Bronchial epithelial cell (primary cell): ENCODE measurements around the gene DMD. TPM values are rescaled to one million over a fixed set of nuclear protein-coding genes. Genes with fewer than 3 reads are reported as not detected.

Source experiments
- DNase-seq: peaks from one replicate; pipeline ENCODE4 v3.0.0-alpha.2; 2010; ENCODE audit warnings: low read depth
- FAIRE-seq: peaks from 2 replicates; lab custom pipeline; 2011; peaks lifted over from hg19 to GRCh38; lab: Jason Lieb, UNC
- H3K27me3 ChIP-seq: 2 replicates; pipeline ENCODE4 v1.5.1; 2011; ENCODE audit warnings: low read length; ENCODE audit not compliant: control insufficient read depth, insufficient read depth
- H3K36me3 ChIP-seq: 2 replicates; pipeline ENCODE4 v1.5.1; 2011; ENCODE audit warnings: low read length; ENCODE audit not compliant: control insufficient read depth, insufficient read depth
- H3K4me3 ChIP-seq: 2 replicates; pipeline ENCODE4 v1.5.1; 2011; ENCODE audit warnings: mild to moderate bottlenecking, low read depth, low read length, control low read depth
- CTCF ChIP-seq: IDR thresholded peaks from 2 replicates; pipeline ENCODE4 v1.5.1; 2011; ENCODE audit warnings: mild to moderate bottlenecking, moderate library complexity, low read length, control low read depth, inconsistent platforms; ENCODE audit not compliant: insufficient read depth, severe bottlenecking
- total RNA-seq: library from RNA; depleted of rRNA; stranded (reverse); fragments of >200 nt; gene quantifications from 2 replicates; pipeline ENCODE4 v1.2.1, GENCODE V29; 2014

Gene DMD
- total RNA-seq, 1 donor from 2014 or later = 4.5 TPM

GRCh38 chrX:31268359-31268758, 1943.0 kb downstream of the DMD start:
- Histone ChIP-seq H3K27me3 (no peaks in the 10 kb centered on the region), H3K4me3 (no peak overlapping the region), H3K36me3 (no peaks in the 10 kb centered on the region)
- DNase-seq = no peak
- TF ChIP-seq CTCF = no peak
- FAIRE-seq = no peak

GRCh38 chrX:31266203-31267076, 1944.9 kb downstream of the DMD start:
- DNase-seq (no peak), FAIRE-seq (no peak)
- Histone ChIP-seq H3K4me3 (peak overlapping the region; percentile 62), H3K36me3 (no peaks in the 10 kb centered on the region), H3K27me3 (no peaks in the 10 kb centered on the region)
- TF ChIP-seq CTCF = no peak

DNA sequence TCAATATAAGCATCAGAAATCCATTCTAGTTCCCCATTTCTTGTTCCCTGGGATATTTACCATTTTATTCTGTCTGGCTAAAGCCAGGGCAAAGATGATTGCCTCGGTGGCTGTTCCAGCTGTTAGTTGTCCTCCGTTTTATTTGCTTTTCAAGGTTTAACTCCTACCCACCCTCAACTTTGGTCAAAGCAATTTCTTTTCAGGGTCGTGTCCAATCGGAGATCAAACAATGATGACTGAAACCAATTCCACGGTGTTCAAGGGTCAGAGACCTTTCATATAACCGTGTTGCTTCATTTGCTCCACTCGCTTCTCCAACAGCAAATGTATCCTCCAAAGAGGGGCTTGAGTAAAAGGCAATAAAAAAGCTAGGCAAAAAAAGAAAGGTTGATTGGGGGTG, 1946.0 kb downstream of the DMD start:
- Histone ChIP-seq H3K4me3 (peak overlapping the region; percentile 10), H3K36me3 (no peaks in the 10 kb centered on the region), H3K27me3 (no peaks in the 10 kb centered on the region)
- TF ChIP-seq CTCF = no peak
- FAIRE-seq = no peak
- DNase-seq = no peak

GRCh38 chrX:31260351-31260750, 1951.0 kb downstream of the DMD start:
- Histone ChIP-seq H3K4me3 (no peak overlapping the region), H3K27me3 (no peaks in the 10 kb centered on the region), H3K36me3 (no peaks in the 10 kb centered on the region)
- TF ChIP-seq CTCF = no peak
- peak; percentile 16 for DNase-seq
- FAIRE-seq = no peak

DNA sequence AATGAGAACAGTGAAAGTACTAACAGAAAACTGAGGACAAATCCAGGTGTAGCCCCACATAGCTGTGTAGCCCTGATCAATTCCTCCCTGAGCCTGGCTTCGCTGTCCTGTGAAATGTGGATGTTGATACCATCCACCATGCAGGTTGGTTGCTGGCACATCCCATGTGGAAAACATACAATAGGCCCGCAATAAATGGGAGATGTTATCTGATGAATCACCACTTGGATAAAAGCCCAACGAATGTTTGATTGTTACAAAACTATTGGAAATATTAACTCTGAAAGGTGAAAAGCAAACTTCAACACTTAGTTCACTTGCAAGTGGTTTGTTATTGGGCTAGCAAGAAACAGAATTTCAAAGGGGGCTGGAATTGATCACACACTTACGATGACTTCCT, 1953.2 kb downstream of the DMD start:
- no peak for TF ChIP-seq CTCF
- FAIRE-seq (no peak), DNase-seq (peak; percentile 38)
- Histone ChIP-seq H3K4me3 (no peak overlapping the region), H3K36me3 (no peaks in the 10 kb centered on the region), H3K27me3 (no peaks in the 10 kb centered on the region)
